ENCODE measurements around the gene ZNF784.

GRCh38 chr19:55667006-55667381 is 42.6 kb upstream of the ZNF784 start:
- TF ChIP-seq CTCF (IDR thresholded peaks at IDR 0.05) (no peak), POLR2A (IDR thresholded peaks at IDR 0.05) (no peak)

All from lower leg skin (tissue), 3 donors.